ENCODE measurements around the gene KIF21A. TPM values are rescaled to one million over a fixed set of nuclear protein-coding genes. Genes with fewer than 3 reads are reported as not detected.

KIF21A gene
- total RNA-seq: 6.2 and 10.6 TPM in 2 replicates

GRCh38 chr12:39443081-39443928, at the start of gene KIF21A:
Gene KIF21A (minus strand): TSS chr12:39443120. CDS start chr12:39442970, 150 bp downstream.

Other genes with a start within 250 kb of the KIF21A start
- gene ABCD2, start 176.7 kb upstream of the KIF21A start, total RNA-seq: under 0.01 TPM in 2 replicates

Data from subcutaneous preadipocyte (primary cell).